IPS-11a (cell line): ENCODE results near the gene UQCC2.

Experiments
- H3K4me3 ChIP-seq: one replicate; pipeline ENCODE4 v1.5.1; 2013; ENCODE audit warnings: low read depth, low read length, control low read depth

UQCC2 gene

DNA sequence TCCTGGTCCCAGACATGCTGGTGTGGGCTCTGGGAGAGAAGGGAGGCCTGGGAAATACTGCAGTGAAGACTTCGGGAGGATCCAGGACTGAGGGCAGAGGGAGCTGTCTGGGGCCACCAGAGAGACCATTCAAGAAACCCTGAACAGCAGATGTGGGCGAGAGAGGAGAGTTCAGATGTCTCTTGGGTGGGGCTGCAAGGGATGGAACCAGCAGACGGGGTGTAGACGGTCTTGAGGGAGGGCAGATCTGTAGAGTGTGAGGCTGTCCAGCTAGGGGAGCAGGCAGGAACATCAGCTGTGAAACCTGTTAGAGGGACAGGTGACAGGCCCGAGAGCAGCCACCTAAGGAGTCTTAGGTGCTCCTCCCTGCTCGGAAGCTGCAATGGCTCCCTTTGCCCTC, 51.5 kb downstream of the UQCC2 start:
- H3K4me3 ChIP-seq, result no peak overlapping the region

- H3K4me3 ChIP-seq, result no peak overlapping the region
Observed at GRCh38 chr6:33658982-33659689, 52.4 kb downstream of the UQCC2 start.

- H3K4me3 ChIP-seq, result no peak overlapping the region
Observed at GRCh38 chr6:33656844-33657243, 54.7 kb downstream of the UQCC2 start.

GRCh38 chr6:33654831-33655554, 56.5 kb downstream of the UQCC2 start:
- no peak overlapping the region for H3K4me3 ChIP-seq

- H3K4me3 ChIP-seq, result no peak overlapping the region
Observed at GRCh38 chr6:33652002-33652401, 59.5 kb downstream of the UQCC2 start.

GRCh38 chr6:33651403-33651802, 60.1 kb downstream of the UQCC2 start:
- H3K4me3 ChIP-seq, result no peak overlapping the region
